ENCODE results near the gene CCR5AS.

The CCR5AS gene

GRCh38 chr3:46358466-46358865 lies 48.4 kb downstream of the CCR5AS start:
- no peak for TF ChIP-seq NR3C1 (CRISPR knock-in tag; conservative IDR thresholded peaks at IDR 0.05; ENCODE audit: low read depth)
- no peak for TF ChIP-seq NR1H2 (CRISPR knock-in tag; IDR thresholded peaks at IDR 0.05)
- no peak for TF ChIP-seq ZNF121 (CRISPR knock-in tag; IDR thresholded peaks at IDR 0.05)
- TF ChIP-seq RORB (CRISPR knock-in tag; IDR thresholded peaks at IDR 0.05), result no peak
- TF ChIP-seq ZBTB43 (CRISPR knock-in tag; IDR thresholded peaks at IDR 0.05), result no peak
- TF ChIP-seq PREB (CRISPR knock-in tag; IDR thresholded peaks at IDR 0.05; ENCODE audit: borderline replicate concordance), result no peak
- no peak for TF ChIP-seq ZNF396 (CRISPR knock-in tag; IDR thresholded peaks at IDR 0.05; ENCODE audit: borderline replicate concordance)
- no peak for TF ChIP-seq ATF6 (CRISPR knock-in tag; IDR thresholded peaks at IDR 0.05)
- no peak for TF ChIP-seq CTCF (IDR thresholded peaks at IDR 0.05)
- TF ChIP-seq TP53 (CRISPR knock-in tag; IDR thresholded peaks at IDR 0.05), result no peak
- no peak for TF ChIP-seq RELA (CRISPR knock-in tag; IDR thresholded peaks at IDR 0.05; ENCODE audit: borderline replicate concordance)
- TF ChIP-seq ZNF425 (CRISPR knock-in tag; conservative IDR thresholded peaks at IDR 0.05), result no peak
- TF ChIP-seq ZNF281 (CRISPR knock-in tag; IDR thresholded peaks at IDR 0.05), result no peak
- TF ChIP-seq AFF4 (CRISPR knock-in tag; IDR thresholded peaks at IDR 0.05; ENCODE audit: borderline replicate concordance), result no peak
- no peak overlapping the region for H3K4me3 Mint-ChIP-seq
- DNase-seq (ENCODE audit: low spot score) (no peak), ATAC-seq (no peak)
- CTCF ChIA-PET, result no interaction called here
- H3K36me3 Mint-ChIP-seq, result no peaks in the 10 kb centered on the region
- no peaks in the 10 kb centered on the region for H3K4me1 Mint-ChIP-seq
- POLR2A ChIA-PET, result no interaction called here
- no peaks in the 10 kb centered on the region for H3K9me3 Mint-ChIP-seq
- H3K27ac Mint-ChIP-seq, result no peak overlapping the region
- peaks cover 8% of the 10 kb centered on the region for H3K27me3 Mint-ChIP-seq (ENCODE audit: low read depth)
